Erythroblast (primary cell): ENCODE data around the gene TTC27.

Experiments used
- GATA1 ChIP-seq: IDR thresholded peaks from 2 replicates; pipeline ENCODE4 v1.6.1; 2011; ENCODE audit warnings: low read depth, mild to moderate bottlenecking, control low read depth, low read length, moderate library complexity
- POLR2A ChIP-seq: IDR thresholded peaks from 2 replicates; pipeline ENCODE4 v1.6.1; 2011; ENCODE audit warnings: mild to moderate bottlenecking, low read length

DNA sequence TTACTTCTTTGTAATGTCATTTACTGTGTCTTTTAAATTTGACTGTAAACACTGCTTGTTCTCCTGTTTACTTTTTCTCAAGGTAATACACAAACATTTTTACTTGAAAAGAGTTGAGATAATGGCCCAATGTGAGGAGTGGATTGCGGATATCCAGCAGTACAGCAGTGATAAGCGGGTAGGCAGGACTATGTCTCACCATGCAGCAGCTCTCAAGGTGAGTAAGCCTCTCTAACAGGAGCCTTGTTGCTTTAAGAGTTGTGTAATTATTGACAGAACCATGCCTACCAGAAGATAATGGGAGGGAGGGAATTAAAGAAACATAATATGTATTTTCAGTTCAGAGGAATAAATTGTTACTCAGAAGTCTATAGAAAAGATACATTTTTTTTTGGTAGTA is 16.5 kb upstream of the TTC27 start:
- TF ChIP-seq POLR2A = no peak
- TF ChIP-seq GATA1 = no peak
